IPS-NIHi7 (cell line): Measurements from ENCODE around the gene HAGHL.

Source experiments
- DNase-seq: peaks from one replicate; pipeline ENCODE4 v3.0.0; 2012; ENCODE audit warnings: mixed read lengths; ENCODE audit errors: extremely low spot score

The HAGHL gene

DNA sequence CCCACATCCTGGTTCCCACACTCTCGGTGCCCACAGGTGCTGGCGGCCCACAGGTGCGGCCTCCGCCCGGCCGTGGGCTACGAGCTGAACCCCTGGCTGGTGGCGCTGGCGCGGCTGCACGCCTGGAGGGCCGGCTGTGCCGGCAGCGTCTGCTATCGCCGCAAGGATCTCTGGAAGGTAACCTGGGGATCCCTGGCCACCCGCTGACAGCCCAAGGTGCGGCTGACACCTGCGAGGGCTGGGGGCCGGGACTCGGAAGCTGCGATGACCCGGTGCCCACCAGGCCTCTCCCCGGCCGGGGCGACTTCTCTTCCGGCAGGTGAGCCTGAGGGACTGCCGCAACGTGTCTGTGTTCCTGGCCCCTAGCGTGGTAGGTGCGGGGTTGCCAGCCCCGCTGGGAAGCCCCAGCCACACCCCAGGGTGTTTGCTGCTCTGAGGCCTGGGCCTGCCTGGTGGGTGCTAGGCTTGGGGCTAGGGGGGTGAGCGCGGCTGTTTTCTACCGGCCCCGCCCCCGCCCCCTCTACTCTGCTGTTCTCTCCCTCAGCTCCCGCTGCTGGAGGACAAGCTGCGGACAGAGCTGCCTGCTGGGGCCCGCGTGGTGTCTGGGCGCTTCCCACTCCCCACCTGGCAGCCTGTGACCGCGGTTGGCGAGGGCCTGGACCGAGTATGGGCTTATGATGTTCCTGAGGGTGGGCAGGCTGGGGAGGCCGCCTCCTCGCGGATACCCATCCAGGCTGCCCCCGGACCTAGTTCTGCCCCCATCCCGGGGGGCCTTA is 5.0 kb upstream of the HAGHL start:
- no peak for DNase-seq

GRCh38 chr16:722835-723633 is 3.9 kb upstream of the HAGHL start:
- DNase-seq = no peak

- DNase-seq = no peak
Observed at GRCh38 chr16:723695-724094, 3.2 kb upstream of the HAGHL start.

DNA sequence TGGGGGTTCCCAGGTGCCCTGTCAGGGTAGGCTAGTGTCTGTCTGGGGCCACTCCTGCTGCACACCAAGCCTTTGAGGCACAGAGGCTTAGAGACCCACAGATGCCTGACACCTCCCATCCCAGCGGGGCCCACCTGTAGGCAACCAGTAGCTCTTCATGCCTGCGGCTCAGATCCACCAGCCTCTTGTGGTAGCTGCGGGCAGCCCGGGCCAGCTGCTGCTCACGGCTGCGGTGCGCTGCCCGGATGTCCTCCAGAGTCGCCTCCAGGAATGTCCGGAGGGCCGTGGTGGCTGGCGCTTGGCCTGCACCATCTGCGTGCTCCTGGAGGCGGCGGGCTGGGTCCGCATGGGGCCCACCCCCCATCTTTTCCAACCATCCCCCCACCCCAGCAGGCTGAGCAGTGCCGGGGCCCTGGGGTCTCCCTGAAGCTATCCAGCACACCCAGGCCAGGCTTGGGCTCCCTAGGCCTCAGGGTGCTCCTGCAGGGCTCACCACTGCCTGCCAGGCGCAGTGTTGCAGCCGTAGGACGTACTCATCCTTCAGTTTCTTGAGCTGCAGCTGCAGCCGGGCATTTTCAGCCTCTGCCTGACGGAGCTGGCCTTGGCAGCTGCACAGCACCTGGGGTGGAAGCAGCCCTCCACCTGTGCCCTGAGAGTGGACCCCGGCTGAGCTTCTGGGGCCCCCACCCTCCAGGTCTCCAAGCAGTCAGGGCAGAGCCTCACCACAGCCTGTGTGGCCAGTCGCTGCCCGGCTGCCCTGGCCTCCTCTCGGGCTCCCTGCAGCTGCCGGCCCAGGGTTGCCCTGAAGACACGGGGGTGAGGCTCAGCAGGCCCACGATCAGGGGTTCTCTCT is 2.5 kb upstream of the HAGHL start:
- no peak for DNase-seq

DNA sequence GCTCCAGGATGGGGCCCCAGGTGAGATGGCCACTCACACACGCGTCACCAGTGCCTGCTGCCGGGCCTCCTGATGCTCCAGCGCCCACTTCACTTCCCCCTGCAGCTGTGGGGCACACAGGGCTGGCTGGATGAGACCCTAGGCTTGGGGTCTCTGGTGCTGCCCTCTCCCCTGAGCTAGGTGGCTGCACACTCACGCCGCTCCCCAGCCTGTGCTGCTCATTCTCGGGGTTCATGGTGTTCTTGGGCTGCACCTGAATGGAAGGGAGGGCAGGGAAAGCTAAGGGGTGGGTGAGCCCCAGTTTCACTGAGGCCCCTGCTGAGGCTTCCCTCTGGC is 1.9 kb upstream of the HAGHL start:
- DNase-seq = no peak

DNA sequence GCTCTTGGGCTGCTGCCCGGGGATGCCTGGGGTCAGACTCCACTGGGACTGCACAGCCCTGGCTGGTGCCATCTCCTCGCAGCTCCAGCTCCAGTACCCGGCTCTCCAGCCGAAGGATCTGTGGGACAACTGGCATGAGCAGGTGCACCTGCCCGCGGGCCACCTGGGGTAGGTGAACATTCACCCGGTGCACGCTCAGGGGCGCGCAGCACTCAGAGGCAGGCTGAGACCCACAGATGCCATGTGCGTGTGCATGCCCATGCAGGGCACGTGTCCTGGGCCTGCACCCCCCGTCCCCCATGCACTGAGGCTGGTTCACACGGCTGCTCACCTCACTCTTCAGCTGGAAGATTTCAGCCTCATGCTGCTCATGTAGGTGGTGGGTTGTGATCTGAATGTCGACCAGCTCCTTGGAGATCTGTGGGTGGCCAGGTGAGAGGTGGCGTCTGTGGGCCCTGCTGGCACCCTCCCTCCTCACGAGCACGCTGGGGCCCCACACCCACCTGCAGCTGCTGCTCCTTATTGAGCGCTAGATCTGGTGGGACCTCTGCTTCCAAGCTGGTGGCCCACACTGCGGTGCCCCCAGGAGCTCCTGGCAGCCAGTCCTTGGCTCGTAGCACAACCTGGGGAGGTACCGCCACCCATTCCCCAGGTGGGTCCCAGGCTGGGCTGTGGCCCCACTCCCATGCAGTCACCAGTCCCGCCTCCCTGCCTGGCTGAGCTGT is 1.3 kb upstream of the HAGHL start:
- no peak for DNase-seq

DNA sequence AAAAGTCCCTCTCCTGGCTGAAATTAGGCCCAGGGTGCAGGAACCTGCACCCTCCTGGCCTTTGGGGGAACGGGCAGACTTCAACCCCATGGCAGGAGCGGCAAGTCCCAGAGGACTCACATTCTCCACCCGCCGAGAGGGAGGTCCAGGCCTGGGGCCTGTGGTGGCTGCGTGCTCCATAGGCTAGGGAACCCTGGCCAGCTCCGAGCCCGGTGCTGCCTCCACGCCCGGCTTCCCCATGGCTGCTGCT is 793 bp upstream of the HAGHL start:
- DNase-seq = no peak

- DNase-seq = no peak
Observed at GRCh38 chr16:727291-727977, 528 bp downstream of the HAGHL start.

GRCh38 chr16:728131-728889 is 1.4 kb downstream of the HAGHL start:
- DNase-seq = peak; percentile 75

DNA sequence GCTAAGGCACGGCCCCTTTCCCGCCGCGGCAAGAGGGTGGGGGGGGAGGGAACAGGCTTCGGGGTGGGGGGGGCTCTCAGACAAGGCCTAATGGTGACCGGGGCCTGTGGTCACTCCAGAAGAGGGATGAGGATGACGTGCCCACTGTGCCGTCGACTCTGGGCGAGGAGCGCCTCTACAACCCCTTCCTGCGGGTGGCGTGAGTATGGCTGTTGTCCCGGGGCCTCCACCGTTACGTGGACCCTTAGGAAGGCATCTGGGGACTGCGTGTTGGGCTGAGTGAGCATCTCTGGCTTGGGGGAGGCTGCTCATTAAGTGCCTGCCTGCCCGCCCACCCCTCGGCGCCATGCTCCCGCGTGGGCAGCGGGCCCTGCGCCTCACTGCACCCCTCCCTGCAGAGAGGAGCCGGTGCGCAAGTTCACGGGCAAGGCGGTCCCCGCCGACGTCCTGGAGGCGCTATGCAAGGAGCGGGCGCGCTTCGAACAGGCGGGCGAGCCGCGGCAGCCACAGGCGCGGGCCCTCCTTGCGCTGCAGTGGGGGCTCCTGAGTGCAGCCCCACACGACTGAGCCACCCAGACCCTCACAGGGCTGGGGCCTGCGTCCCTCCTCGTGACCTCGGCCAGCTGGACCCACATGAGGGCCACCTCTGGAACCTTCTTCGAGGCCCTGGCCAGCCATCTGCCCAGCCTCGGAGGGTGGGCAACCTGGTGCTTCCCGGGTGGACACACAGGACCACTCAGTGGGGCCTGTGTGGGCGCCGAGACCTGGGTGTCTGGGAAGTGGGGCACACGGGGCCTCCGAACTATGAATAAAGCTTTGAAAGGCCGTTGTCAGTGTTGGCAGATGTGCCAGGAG is 2.2 kb downstream of the HAGHL start:
- no peak for DNase-seq

DNA sequence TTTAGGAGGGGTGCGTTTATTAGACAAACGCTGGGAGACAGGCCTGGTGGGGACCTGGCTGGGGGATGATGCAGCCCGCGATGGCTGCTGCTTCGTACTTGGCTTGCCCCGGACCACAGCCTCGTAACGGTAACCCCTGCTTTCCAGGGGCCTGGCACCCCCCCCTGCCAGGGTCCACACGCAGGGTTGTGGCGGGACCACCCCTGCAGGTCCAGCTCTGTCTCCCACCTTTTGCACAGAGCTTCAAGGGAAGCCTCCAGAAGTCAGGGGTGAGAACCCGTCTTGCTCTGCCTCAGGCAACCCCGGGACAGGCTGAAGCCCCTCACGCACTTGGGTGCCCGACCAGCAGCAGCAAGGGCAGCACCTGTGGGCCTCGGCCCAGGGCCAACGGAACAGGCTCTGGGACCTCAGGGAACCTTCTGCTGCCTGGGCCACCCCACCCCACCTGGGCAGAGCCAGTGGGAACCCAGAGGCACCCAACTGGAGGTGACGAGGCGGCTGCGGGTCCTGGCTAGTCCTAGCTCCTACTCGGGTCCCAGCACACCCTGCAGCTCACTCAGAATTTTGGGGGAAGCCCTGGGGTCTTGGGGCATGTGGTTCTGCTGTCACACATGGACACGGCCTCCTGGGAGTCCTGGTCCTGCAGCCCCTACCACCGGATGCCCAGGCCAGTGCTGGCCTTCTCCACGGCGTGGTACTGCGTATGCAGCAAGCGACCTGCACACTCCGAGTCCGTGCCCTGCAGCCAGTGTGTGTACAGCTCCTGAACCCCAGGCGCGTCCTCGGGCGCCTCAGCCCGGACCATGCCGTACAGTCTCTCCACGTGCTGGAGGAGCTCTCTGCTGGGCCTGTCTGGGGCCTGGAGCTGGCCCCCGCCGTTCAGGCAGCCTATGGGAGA is 3.1 kb downstream of the HAGHL start:
- no peak for DNase-seq

DNA sequence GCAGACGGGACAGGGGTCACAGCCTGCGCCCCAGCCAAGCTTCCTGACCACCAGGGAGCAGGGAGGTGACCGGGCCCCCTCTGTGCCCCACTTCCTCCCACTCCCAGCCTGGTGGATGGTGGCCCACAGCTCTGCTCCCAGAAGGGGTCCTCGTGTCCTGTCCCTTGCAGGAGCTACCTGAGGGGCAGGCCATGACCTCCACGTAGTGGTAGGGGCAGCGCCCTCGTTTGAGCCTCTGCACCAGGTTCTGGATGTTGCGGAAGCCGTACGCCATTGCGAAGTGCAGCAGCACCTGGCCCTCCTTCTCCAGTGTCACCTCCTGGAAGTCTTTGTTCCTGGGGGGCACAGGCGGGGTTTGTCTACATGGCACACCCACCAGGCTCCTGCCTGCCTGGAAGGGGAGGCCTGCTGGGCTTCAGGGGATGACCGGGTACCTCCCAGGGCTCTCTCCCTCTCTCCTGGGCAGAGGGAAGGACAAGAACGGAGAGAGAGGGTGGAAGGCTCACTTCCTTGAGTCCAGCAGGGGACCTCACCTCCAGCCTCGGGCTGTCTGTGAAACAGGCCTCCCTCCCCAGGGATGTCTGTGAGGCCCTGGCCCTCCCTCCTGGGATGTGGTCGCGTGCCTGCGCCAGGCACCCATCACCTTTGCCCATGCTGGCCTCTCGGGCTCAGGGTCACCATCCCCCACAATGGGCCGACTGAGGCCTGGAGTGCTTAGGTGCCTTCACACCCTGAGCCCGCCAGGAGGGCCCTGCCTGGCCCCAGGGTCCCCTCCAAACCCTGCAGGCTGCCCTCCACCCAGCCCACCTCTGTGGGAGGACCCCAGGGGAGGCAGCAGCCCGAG is 4.0 kb downstream of the HAGHL start:
- no peak for DNase-seq

DNA sequence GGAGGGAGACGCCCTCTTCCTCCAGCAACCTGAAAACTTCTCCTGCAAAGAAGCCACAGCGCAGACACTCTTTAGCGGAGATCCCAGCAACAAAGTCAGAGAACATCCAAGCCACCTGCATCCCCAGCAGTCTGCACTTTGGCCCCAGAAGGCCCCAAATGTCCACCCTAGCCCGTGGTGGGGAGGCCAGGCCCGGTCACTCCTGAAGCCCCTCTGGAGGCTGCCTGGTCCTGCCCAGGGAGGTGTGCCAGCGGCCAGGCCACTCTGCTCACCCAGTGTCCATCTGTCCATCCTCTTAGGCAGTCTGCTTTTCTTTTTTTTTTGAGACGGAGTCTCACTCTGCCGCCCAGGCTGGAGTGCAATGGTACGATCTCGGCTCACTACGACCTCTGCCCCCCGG is 5.4 kb downstream of the HAGHL start:
- no peak for DNase-seq

- DNase-seq = no peak
Observed at GRCh38 chr16:732936-733335, 6.0 kb downstream of the HAGHL start.

DNA sequence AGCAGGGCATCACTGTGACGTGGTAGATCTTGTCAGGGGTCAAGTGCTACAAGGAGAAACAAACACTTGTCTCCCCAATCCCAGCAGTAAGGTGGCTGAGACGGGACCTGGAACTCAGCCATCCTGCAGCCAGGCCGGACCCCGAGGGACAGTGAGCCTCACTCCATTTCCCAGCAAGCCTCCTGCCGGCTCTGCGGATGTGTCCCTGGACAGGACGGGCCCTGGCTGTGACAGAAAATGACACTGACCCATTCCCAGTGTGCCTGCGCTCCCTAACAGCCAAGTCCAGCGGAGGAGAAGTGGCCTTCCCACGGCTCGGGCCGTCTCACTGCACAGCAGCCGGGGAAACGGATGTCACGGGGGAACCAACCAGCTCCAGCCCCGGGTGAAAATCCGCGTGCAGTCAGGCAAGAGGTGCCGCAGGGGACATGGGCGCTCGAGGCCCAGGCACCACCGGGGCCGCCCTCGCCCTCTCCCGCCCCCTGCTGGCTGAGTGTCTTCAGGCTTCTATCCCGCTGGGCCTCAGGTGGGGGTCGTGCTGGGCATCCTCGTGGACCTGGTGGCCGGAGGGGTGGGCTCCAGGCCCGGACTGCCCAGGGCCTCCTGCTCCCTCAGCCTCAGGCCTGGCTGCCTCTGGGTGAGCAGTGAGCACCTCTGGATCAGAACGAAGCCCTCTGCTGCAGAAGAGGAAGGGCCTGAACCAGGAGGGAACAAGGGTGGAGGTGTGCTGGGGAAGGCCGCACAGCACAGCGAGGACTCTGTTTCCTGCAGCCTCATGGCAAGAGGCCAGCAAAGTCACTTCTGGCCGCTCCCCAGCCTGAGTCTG is 6.7 kb downstream of the HAGHL start:
- DNase-seq = peak; percentile 66

DNA sequence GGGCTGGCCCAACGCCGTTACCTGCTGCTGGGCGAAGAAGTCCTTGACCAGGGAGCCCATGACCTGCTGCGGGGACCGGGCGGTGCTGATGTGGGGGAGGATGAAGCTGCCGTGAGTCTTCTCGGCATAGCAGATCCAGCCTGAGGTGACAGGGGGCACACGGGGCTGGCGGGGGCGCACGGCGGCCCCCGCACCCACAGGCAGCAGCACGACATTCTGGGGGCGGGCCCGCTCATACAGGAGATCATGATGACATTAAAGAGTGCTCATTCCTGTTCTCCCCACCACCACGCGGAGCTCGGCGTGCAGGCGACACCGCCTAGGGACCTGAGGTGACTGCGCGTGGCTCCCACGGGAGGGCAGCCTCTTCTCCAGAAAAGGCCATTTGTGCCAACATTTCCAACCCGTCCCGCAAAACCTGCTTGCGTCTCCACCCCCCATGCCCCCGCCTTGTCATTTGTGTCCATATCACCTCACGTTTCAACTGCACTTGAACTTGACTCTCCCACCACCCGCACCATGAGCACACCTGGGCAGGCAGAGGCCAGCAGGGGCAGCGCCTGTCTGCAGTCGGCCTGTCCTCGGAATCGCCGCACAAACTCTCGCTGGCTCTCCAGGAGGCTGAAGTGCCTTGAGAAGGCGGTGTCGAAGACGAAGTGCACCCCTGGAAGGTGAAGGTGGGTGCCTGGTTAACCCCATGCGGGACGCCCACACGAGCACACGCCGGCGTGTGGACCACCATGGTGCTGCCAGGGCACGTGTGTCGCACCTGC is 7.5 kb downstream of the HAGHL start:
- DNase-seq = no peak
